Suprapubic skin (tissue), 4 donors: Measurements from ENCODE around the gene ELF5. TPM values are rescaled to one million over a fixed set of nuclear protein-coding genes. Genes with fewer than 3 reads are reported as not detected.
A peak's percentile ranks its signal among the peaks of the same experiment; 100 is the strongest.

Source experiments
- DNase-seq, 2 donors: peaks; one replicate each; pipeline ENCODE4 v3.0.0-alpha.2; 2019; ENCODE audit warnings: low spot score in 2 of 2
- H3K27ac ChIP-seq: fragments of 200-600 bp; sonication (generic); one replicate; pipeline ENCODE4 v1.5.1; 2019
- H3K27me3 ChIP-seq: fragments of 200-600 bp; sonication (generic); one replicate; pipeline ENCODE4 v1.5.1; 2019
- H3K36me3 ChIP-seq: fragments of 200-600 bp; sonication (generic); one replicate; pipeline ENCODE4 v1.5.1; 2019
- H3K4me1 ChIP-seq: fragments of 200-600 bp; sonication (generic); one replicate; pipeline ENCODE4 v1.5.1; 2019
- H3K4me3 ChIP-seq: fragments of 200-600 bp; sonication (generic); one replicate; pipeline ENCODE4 v1.5.1; 2019; ENCODE audit warnings: mild to moderate bottlenecking
- H3K9me3 ChIP-seq: fragments of 200-600 bp; sonication (generic); one replicate; pipeline ENCODE4 v1.5.1; 2019
- EP300 ChIP-seq: sonication (generic); formaldehyde crosslinking; IDR thresholded peaks from one replicate; pipeline ENCODE4 v1.6.1; 2017; ENCODE audit warnings: antibody characterized with exemption
- POLR2A ChIP-seq, 2 donors: fragments of 450-650 bp; IDR thresholded peaks; one replicate each; pipeline ENCODE4 v1.6.1; 2017; ENCODE audit warnings: antibody characterized with exemption in 2 of 2, mild to moderate bottlenecking in 2 of 2, moderate library complexity in 2 of 2
- POLR2AphosphoS5 ChIP-seq, 3 donors: sonication (generic); formaldehyde crosslinking; IDR thresholded peaks; one replicate each; pipeline ENCODE4 v1.6.1; 2017; ENCODE audit warnings: antibody characterized with exemption in 3 of 3
- WGBS: methylation state at CpG from one replicate; pipeline ENCODE4 v1.1.5; 2018; 5-methylcytosine and 5-hydroxymethylcytosine counted together
- total RNA-seq, 4 donors: library from RNA; depleted of rRNA; stranded (reverse); fragments of >200 nt; gene quantifications; one replicate each; pipeline ENCODE4 v1.1.0, GENCODE V29; 2016
- TF ChIP-seq, protein P1 (sequence below), 2 donors: fragments of 200-600 bp in 1 of 2; fragments of 450-650 bp in 1 of 2; sonication (generic) in 1 of 2; IDR thresholded peaks; one replicate each; pipeline ENCODE4 v1.5.1; 2016 to 2019; ENCODE audit warnings: antibody characterized with exemption in 2 of 2, mild to moderate bottlenecking in 1 of 2, moderate library complexity in 1 of 2

The ELF5 gene
- total RNA-seq, 4 donors from 2014 or later, result 7.9 to 20.4 (median 11.9) TPM

DNA sequence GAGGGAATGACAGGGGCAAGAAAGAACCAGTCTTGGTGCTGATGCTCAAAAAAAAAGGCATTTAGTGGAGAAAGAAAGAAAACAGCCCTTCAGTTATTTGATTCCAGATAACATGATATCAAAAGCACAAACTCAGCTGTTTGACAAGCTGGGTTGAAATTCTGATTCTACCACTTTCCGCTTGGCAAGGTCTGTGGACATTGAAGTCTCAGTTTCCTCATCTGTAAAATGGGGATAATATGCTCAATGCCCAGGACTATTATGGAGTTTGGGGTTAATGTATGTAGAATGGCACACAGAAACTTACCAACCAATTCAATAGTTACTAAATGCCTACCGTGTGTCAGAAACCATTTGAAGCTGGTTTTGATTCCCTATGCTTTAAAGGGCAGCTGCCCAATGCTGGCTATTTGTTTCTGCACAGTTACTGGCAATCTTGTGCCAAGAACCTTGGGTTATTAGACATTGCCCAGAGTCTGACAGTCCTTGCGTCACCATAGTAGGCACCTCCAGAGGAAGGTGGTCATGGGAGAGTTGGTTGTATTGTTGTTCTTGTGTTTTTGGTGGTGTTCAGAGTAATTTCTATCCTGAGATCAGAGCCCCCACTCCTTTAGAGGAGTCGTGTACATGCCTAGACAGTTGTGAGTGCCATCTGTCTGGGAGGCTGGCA lies 19.5 kb downstream of the ELF5 start:
- TF ChIP-seq POLR2A (IDR thresholded peaks at IDR 0.05) (no peak), POLR2AphosphoS5 (IDR thresholded peaks at IDR 0.05) (no peak), EP300 (no peak)
- TF ChIP-seq, protein P1, sequence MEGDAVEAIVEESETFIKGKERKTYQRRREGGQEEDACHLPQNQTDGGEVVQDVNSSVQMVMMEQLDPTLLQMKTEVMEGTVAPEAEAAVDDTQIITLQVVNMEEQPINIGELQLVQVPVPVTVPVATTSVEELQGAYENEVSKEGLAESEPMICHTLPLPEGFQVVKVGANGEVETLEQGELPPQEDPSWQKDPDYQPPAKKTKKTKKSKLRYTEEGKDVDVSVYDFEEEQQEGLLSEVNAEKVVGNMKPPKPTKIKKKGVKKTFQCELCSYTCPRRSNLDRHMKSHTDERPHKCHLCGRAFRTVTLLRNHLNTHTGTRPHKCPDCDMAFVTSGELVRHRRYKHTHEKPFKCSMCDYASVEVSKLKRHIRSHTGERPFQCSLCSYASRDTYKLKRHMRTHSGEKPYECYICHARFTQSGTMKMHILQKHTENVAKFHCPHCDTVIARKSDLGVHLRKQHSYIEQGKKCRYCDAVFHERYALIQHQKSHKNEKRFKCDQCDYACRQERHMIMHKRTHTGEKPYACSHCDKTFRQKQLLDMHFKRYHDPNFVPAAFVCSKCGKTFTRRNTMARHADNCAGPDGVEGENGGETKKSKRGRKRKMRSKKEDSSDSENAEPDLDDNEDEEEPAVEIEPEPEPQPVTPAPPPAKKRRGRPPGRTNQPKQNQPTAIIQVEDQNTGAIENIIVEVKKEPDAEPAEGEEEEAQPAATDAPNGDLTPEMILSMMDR (IDR thresholded peaks at IDR 0.05), result no peak
- Histone ChIP-seq H3K4me3 (no peak overlapping the region), H3K36me3 (no peaks in the 10 kb centered on the region), H3K27ac (no peak overlapping the region), H3K27me3 (peaks cover 4% of the 10 kb centered on the region), H3K4me1 (no peaks in the 10 kb centered on the region), H3K9me3 (no peaks in the 10 kb centered on the region)
- 77% methylated on average over 4 of the region's 4 CpGs for WGBS
- no peak for DNase-seq

DNA sequence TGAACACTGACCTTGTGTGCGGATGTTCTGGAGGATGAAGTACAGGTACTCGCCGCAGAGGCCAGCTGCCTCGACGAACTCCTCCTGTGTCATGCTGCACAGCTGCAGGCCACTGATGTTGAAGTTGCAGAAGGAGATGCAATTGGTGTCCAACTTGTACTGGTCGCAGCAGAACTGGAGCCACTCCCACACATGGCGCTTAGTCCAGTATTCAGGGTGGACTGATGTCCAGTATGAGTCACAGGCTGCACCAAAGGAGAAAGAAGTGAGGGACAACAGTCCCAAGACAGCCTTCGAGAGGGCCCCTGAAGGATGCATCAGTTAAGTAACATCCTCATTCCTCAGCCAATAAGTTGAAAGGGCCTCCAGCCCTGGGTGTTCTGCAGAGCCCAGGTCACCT lies 20.1 kb downstream of the ELF5 start:
- H3K9me3 ChIP-seq, result no peaks in the 10 kb centered on the region
- H3K36me3 ChIP-seq, result no peaks in the 10 kb centered on the region
- no peaks in the 10 kb centered on the region for H3K4me1 ChIP-seq
- TF ChIP-seq, protein P1 (IDR thresholded peaks at IDR 0.05), result no peak
- no peak for TF ChIP-seq EP300
- TF ChIP-seq POLR2AphosphoS5 (IDR thresholded peaks at IDR 0.05), result no peak
- TF ChIP-seq POLR2A (IDR thresholded peaks at IDR 0.05), result no peak
- WGBS, result 76% methylated on average over 8 of the region's 8 CpGs
- H3K27ac ChIP-seq, result no peak overlapping the region
- no peak for DNase-seq
- no peak overlapping the region for H3K4me3 ChIP-seq
- H3K27me3 ChIP-seq, result peaks cover 4% of the 10 kb centered on the region

DNA sequence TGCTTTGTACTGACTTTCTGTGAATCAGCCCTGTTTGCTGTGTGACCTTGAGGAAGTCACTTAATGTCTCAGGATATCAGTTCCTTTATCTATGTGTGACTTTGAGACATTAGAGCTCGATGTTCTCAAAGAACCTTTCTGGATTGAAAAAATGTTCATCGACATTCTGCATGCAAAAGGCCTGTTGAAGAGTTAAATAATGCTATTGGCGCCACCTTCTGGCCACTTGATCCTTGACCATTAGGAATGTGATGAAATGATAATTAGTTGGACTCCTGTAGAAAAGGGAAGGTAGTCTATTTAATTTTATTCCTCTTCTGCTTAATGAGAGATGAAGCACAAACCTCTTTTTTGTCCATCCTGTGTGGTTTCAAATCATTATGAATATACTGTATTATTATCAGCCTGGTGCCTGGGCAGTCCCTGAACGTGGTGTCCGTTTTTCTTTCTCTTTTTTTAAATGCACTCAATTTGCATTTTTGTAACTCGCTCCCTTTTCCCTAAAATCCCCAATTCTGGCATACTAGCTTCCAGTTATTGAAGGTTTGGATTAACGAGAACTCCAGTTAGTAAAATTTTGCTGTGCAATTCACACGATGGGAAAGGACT lies 20.7 kb downstream of the ELF5 start:
- DNase-seq, result no peak
- Histone ChIP-seq H3K36me3 (no peaks in the 10 kb centered on the region), H3K4me3 (no peak overlapping the region), H3K9me3 (no peaks in the 10 kb centered on the region), H3K4me1 (no peaks in the 10 kb centered on the region), H3K27me3 (peaks cover 4% of the 10 kb centered on the region), H3K27ac (no peak overlapping the region)
- 46% methylated on average over 8 of the region's 8 CpGs for WGBS
- TF ChIP-seq EP300, result no peak
- TF ChIP-seq, protein P1 (IDR thresholded peaks at IDR 0.05), result peak; percentile 17 to 48

DNA sequence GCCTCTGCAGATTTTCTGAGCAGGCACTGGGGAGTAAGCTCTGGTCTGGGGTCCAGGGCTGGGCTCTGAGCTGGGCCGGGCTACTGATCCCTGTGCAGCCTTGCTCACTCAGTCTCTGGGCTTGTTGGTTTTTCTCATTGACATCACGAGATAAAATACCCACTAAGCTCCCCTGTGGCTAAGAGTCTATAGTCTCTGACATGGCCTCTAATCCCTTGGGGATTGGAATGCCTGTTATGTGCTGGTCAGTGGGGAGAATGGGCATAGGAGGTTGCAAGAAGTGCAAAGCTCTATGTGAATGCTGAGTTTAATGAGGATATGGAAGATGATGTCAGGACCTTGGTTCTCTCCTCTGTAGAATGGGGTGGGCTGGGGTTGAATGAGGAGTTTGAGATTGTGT lies 23.3 kb downstream of the ELF5 start:
- DNase-seq, result no peak
- TF ChIP-seq POLR2AphosphoS5 (IDR thresholded peaks at IDR 0.05), result no peak
- TF ChIP-seq EP300, result no peak
- TF ChIP-seq, protein P1 (IDR thresholded peaks at IDR 0.05), result no peak
- TF ChIP-seq POLR2A (IDR thresholded peaks at IDR 0.05), result no peak
- H3K4me1 ChIP-seq, result no peaks in the 10 kb centered on the region
- H3K9me3 ChIP-seq, result no peaks in the 10 kb centered on the region
- WGBS, result 94% methylated on average over 2 of the region's 2 CpGs
- peaks cover under 1% of the 10 kb centered on the region for H3K27me3 ChIP-seq
- H3K27ac ChIP-seq, result no peak overlapping the region
- H3K36me3 ChIP-seq, result no peaks in the 10 kb centered on the region
- H3K4me3 ChIP-seq, result no peak overlapping the region

DNA sequence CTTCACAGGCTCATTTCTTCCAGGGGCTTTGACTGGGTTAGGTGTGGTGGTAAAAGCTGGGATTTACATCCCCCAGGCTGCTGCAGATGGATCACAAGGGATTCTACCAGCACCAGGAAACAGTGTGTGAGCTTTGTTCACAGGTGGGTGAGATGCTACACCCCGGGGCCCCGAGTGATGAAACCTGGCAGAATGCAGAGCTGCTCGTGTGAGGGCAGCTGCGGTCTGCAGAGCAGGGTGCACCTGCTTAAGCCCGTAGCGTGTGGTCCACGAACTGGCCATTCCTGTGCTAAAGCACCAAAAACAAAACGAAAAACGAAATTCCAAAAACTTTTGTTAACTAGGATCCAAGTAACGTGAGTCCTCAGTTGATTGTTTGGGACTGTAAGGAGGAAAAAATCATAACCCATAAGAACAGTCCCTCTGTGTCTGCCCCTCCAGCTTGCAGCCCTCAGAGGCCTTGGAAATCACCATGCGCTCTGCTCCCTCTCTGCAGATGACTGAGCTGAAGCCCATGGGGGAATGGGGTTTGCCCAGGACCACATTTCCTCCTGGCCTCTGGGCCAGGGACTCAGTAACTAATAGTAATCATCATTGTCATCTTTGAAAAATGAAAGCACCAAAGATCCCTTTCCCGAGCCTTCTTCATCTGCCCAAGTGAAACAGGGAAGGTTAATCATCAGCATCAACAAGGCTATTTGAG lies 24.6 kb downstream of the ELF5 start:
- H3K27me3 ChIP-seq, result no peaks in the 10 kb centered on the region
- H3K4me3 ChIP-seq, result no peak overlapping the region
- no peaks in the 10 kb centered on the region for H3K9me3 ChIP-seq
- H3K36me3 ChIP-seq, result no peaks in the 10 kb centered on the region
- no peak overlapping the region for H3K27ac ChIP-seq
- H3K4me1 ChIP-seq, result no peaks in the 10 kb centered on the region
- 92% methylated on average over 12 of the region's 12 CpGs for WGBS
- TF ChIP-seq POLR2AphosphoS5 (IDR thresholded peaks at IDR 0.05) (no peak), EP300 (no peak), POLR2A (IDR thresholded peaks at IDR 0.05) (no peak)
- TF ChIP-seq, protein P1 (IDR thresholded peaks at IDR 0.05), result no peak
- no peak for DNase-seq
